Neural progenitor cell (in vitro differentiated cells): Measurements from ENCODE around the gene TIMM9. TPM values are rescaled to one million over a fixed set of nuclear protein-coding genes. Genes with fewer than 3 reads are reported as not detected.

Source experiments
- DNase-seq: peaks from one replicate; pipeline ENCODE4 v3.0.0-alpha.2; 2016; ENCODE audit warnings: low spot score
- H2AFZ ChIP-seq: fragments of 200-600 bp; sonication (generic); replicated peaks from 2 replicates; pipeline ENCODE4 v1.6.1; 2016; ENCODE audit warnings: antibody characterized with exemption
- H3F3A ChIP-seq: fragments of 200-600 bp; sonication (generic); 2 replicates; pipeline ENCODE4 v1.6.1; 2016; ENCODE audit warnings: antibody characterized with exemption, low read depth
- H3K27ac ChIP-seq: fragments of 200-600 bp; sonication (generic); 2 replicates; pipeline ENCODE4 v1.5.1; 2016; ENCODE audit warnings: mild to moderate bottlenecking
- H3K27me3 ChIP-seq: fragments of 200-600 bp; sonication (generic); 2 replicates; pipeline ENCODE4 v1.6.1; 2016; ENCODE audit warnings: mild to moderate bottlenecking, moderate library complexity
- H3K36me3 ChIP-seq: fragments of 200-600 bp; sonication (generic); 2 replicates; pipeline ENCODE4 v1.5.1; 2016
- H3K4me1 ChIP-seq: fragments of 200-600 bp; sonication (generic); 2 replicates; pipeline ENCODE4 v1.6.1; 2016; ENCODE audit warnings: mixed run types
- H3K4me2 ChIP-seq: fragments of 200-600 bp; sonication (generic); 2 replicates; pipeline ENCODE4 v1.6.1; 2016
- H3K4me3 ChIP-seq: fragments of 200-600 bp; sonication (generic); 2 replicates; pipeline ENCODE4 v1.5.1; 2016
- H3K79me2 ChIP-seq: fragments of 200-600 bp; sonication (generic); 2 replicates; pipeline ENCODE4 v1.6.1; 2016; ENCODE audit warnings: low read depth
- H3K9ac ChIP-seq: fragments of 200-600 bp; sonication (generic); 2 replicates; pipeline ENCODE4 v1.6.1; 2016
- H3K9me3 ChIP-seq: fragments of 200-600 bp; sonication (generic); 2 replicates; pipeline ENCODE4 v1.5.1; 2016; ENCODE audit warnings: low read depth
- H4K20me1 ChIP-seq: fragments of 200-600 bp; sonication (generic); 2 replicates; pipeline ENCODE4 v1.6.1; 2016; ENCODE audit warnings: low read depth
- H3K27ac Mint-ChIP-seq: 3 replicates; pipeline ENCODE4 v1.8.0; 2021; ENCODE audit warnings: mixed read lengths
- H3K27me3 Mint-ChIP-seq: 2 replicates; pipeline ENCODE4 v1.8.0; 2022; ENCODE audit warnings: low read depth, mild to moderate bottlenecking, inconsistent platforms, moderate library complexity, mixed read lengths; ENCODE audit not compliant: insufficient read depth
- H3K36me3 Mint-ChIP-seq: 3 replicates; pipeline ENCODE4 v1.8.0; 2021; ENCODE audit warnings: mixed read lengths
- H3K4me1 Mint-ChIP-seq: 3 replicates; pipeline ENCODE4 v1.8.0; 2021; ENCODE audit warnings: mixed read lengths
- H3K4me3 Mint-ChIP-seq: 3 replicates; pipeline ENCODE4 v1.8.0; 2021; ENCODE audit warnings: mild to moderate bottlenecking, moderate library complexity, mixed read lengths
- H3K9me3 Mint-ChIP-seq: 3 replicates; pipeline ENCODE4 v1.8.0; 2020; ENCODE audit warnings: mixed read lengths
- EZH2 ChIP-seq: fragments of 200-600 bp; sonication (generic); IDR thresholded peaks from 2 replicates; pipeline ENCODE4 v1.6.1; 2017; ENCODE audit warnings: antibody characterized with exemption, mild to moderate bottlenecking, moderate library complexity
- EZH2phosphoT487 ChIP-seq: fragments of 200-600 bp; sonication (generic); IDR thresholded peaks from 2 replicates; pipeline ENCODE4 v1.6.1; 2017; ENCODE audit warnings: antibody characterized with exemption
- total RNA-seq: library from RNA; depleted of rRNA; stranded (reverse); fragments of >200 nt; gene quantifications from 2 replicates; pipeline ENCODE4 v1.2.3, GENCODE V29; 2015; ENCODE audit warnings: low replicate concordance
- TF ChIP-seq, protein P1 (sequence below): fragments of 200-600 bp; sonication (generic); IDR thresholded peaks from 2 replicates; pipeline ENCODE4 v1.5.1; 2017; ENCODE audit warnings: antibody characterized with exemption, mild to moderate bottlenecking

The TIMM9 gene
- total RNA-seq, 1 donor from 2014 or later = 97.2 TPM

GRCh38 chr14:58467575-58467974 lies 40.2 kb upstream of the TIMM9 start:
- Mint-ChIP-seq H3K27ac (no peak overlapping the region), H3K4me3 (no peak overlapping the region), H3K4me1 (no peaks in the 10 kb centered on the region), H3K9me3 (no peaks in the 10 kb centered on the region), H3K27me3 (no peaks in the 10 kb centered on the region), H3K36me3 (peaks cover 13% of the 10 kb centered on the region)
- TF ChIP-seq, protein P1, sequence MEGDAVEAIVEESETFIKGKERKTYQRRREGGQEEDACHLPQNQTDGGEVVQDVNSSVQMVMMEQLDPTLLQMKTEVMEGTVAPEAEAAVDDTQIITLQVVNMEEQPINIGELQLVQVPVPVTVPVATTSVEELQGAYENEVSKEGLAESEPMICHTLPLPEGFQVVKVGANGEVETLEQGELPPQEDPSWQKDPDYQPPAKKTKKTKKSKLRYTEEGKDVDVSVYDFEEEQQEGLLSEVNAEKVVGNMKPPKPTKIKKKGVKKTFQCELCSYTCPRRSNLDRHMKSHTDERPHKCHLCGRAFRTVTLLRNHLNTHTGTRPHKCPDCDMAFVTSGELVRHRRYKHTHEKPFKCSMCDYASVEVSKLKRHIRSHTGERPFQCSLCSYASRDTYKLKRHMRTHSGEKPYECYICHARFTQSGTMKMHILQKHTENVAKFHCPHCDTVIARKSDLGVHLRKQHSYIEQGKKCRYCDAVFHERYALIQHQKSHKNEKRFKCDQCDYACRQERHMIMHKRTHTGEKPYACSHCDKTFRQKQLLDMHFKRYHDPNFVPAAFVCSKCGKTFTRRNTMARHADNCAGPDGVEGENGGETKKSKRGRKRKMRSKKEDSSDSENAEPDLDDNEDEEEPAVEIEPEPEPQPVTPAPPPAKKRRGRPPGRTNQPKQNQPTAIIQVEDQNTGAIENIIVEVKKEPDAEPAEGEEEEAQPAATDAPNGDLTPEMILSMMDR = no peak
- TF ChIP-seq EZH2 = no peak
- no peak for TF ChIP-seq EZH2phosphoT487
- Histone ChIP-seq H3K4me3 (no peak overlapping the region), H3K9me3 (no peaks in the 10 kb centered on the region), H4K20me1 (no peaks in the 10 kb centered on the region), H3K36me3 (peaks cover 23% of the 10 kb centered on the region), H3K79me2 (no peaks in the 10 kb centered on the region), H3K9ac (no peak overlapping the region), H2AFZ (no peak overlapping the region), H3K4me1 (no peaks in the 10 kb centered on the region), H3K27me3 (no peaks in the 10 kb centered on the region), H3K27ac (no peak overlapping the region), H3K4me2 (no peak overlapping the region), H3F3A (no peaks in the 10 kb centered on the region)
- no peak for DNase-seq

DNA sequence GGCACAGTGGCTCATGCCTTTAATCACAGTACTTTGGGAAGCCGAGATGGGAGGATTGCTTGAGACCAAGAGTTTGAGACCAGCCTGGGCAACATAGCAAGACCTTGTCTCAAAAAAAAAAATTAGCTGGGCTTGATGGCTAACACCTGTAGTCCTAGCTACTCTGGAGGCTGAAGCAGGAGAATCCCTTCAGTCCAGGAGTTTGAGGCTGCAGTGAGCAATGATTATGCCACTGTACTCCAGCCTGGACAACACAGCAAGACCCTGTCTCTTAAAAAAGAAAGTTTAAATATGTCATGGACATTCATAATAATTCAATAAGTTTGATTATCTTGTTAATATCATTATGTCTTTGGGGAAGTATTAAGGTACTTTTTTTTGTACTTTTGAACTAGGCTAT lies 39.1 kb upstream of the TIMM9 start:
- TF ChIP-seq EZH2 = no peak
- TF ChIP-seq, protein P1 = no peak
- TF ChIP-seq EZH2phosphoT487 = no peak
- H3K4me3 Mint-ChIP-seq = no peak overlapping the region

GRCh38 chr14:58465421-58465820 lies 38.1 kb upstream of the TIMM9 start:
- no peaks in the 10 kb centered on the region for H3K27me3 ChIP-seq
- Mint-ChIP-seq H3K9me3 (no peaks in the 10 kb centered on the region), H3K4me3 (no peak overlapping the region), H3K27ac (no peak overlapping the region), H3K27me3 (no peaks in the 10 kb centered on the region), H3K4me1 (no peaks in the 10 kb centered on the region), H3K36me3 (peaks cover 15% of the 10 kb centered on the region)
- no peak overlapping the region for H2AFZ ChIP-seq
- H3K4me2 ChIP-seq = no peak overlapping the region
- H3K79me2 ChIP-seq = no peaks in the 10 kb centered on the region
- H3K27ac ChIP-seq = no peak overlapping the region
- H3K9ac ChIP-seq = no peak overlapping the region
- no peaks in the 10 kb centered on the region for H3F3A ChIP-seq
- H3K4me1 ChIP-seq = no peaks in the 10 kb centered on the region
- H3K9me3 ChIP-seq = no peaks in the 10 kb centered on the region
- no peak for DNase-seq
- H3K4me3 ChIP-seq = no peak overlapping the region
- H3K36me3 ChIP-seq = peaks cover 22% of the 10 kb centered on the region
- H4K20me1 ChIP-seq = no peaks in the 10 kb centered on the region
- TF ChIP-seq EZH2phosphoT487 (no peak), EZH2 (no peak)
- TF ChIP-seq, protein P1 = no peak

More for the DNA sequence above, 39.1 kb upstream of the TIMM9 start:
- Histone ChIP-seq H3K4me3 (no peak overlapping the region), H3K4me2 (no peak overlapping the region), H3K27me3 (no peaks in the 10 kb centered on the region), H3K4me1 (no peaks in the 10 kb centered on the region), H3K79me2 (no peaks in the 10 kb centered on the region), H4K20me1 (no peaks in the 10 kb centered on the region), H3K9me3 (no peaks in the 10 kb centered on the region), H2AFZ (no peak overlapping the region), H3K36me3 (peaks cover 23% of the 10 kb centered on the region), H3K9ac (no peak overlapping the region), H3K27ac (no peak overlapping the region), H3F3A (no peaks in the 10 kb centered on the region)
- Mint-ChIP-seq H3K9me3 (no peaks in the 10 kb centered on the region), H3K36me3 (peaks cover 11% of the 10 kb centered on the region), H3K4me1 (no peaks in the 10 kb centered on the region), H3K27ac (no peak overlapping the region), H3K27me3 (no peaks in the 10 kb centered on the region)
- DNase-seq = no peak
